GM21723 (cell line): ENCODE measurements around the gene ZNF618.

Experiments used
- ATAC-seq: cut with Tn5 transposase; IDR thresholded peaks from one replicate; pipeline ENCODE4 v1.9.1; 2021; ENCODE audit warnings: mild to moderate bottlenecking, moderate library complexity; ENCODE audit not compliant: unreplicated experiment

Gene ZNF618

DNA sequence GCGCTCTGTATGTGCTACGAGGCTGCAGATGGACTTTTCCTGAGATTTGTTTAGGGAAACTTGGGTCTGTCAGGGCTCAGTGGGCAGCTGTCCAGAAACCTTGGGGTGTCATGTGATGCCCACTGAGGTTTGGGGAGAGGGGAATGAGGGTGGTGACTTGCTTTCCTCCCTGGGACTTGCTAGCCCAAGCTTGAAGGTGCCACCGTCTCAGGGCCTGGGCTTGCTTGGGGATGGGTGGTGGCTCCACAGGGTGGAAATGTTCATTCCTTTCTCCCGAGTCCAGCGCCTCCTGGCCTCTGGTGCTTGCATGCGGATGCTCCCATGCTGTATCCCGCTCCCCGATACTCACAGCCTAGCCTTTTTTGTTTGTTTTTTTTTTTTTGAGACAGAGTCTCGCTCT is 33.3 kb downstream of the ZNF618 start:
- ATAC-seq, result no peak

DNA sequence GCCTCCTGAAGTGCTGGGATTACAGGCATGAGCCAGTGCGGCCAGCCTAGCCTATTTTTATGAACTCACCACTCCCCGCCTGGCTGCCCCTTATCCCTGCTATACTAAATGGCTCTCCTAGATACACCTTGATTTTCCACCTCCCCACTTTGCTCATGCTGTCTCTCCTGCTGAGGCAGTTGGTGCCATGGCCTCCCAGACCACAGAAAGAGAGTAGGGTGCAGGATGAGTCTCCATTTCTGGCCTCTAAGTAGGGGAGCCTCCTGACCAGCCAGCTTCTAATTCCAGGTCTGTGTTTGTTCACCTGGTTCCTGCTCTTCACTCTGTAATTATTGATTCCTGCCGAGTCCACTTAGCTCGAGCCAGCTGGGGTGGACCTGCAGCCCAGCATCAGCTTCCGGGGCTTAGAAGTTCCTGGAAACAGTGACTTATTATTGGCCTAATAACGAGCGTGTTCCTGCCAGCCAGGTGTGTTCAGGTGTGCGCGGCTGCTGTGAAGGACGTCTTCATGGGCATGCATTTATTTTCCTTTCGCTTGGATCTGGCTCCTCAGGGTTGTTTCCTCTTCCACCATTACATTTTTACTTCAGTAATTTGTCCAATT is 34.0 kb downstream of the ZNF618 start:
- no peak for ATAC-seq

DNA sequence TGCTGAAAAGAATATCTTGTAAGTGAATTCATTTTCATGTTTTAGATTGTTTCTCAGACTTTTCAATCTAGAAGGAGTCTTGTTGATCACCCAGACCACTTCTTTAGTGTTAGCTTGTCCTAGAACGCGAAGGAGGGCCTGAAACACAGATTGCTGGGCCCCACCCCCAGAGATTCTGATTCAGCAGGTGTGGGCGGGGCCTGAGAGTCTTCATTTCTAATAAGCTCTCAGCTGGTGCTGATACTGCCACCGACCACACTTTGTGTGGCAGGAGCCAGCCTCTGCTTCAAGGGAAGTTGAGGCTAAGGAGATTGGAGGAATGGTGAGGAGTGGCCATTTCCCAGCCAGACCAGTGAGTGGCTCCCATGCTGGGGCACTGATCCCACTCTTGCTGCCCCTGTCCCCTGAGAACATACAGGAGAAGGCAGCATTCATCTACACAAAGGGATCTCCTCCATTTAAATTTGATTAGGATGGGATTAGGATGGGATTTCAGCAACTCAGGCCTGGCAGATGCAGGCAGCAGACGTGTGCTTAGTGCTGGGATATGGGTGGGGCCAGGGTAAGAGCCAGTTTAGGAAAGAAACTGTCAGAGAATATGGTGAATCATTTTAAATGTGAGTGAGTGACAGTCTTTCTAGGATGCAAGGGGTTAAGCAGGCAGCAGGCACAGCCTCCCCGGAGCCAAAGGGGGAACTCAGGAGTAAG is 35.9 kb downstream of the ZNF618 start:
- no peak for ATAC-seq

DNA sequence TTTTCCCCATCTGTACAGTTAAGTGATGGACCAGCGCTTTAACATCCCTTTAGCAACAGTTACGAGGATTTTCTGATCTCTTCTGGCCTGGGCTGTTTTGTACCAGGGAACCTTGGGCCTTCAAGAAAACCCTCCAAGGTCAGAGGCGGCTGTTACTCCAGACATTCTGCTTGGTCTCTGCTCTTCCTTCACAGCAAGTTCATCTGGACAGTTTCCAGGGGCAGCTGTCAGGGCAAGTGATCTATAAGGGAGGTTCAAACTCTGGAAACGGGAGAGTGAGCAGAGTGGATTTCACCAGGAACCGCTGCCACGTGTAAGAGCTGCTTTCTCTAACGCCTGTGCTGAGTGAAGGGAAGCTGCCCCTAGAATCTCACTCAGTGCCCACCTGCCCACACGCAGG is 36.7 kb downstream of the ZNF618 start:
- ATAC-seq, result no peak

DNA sequence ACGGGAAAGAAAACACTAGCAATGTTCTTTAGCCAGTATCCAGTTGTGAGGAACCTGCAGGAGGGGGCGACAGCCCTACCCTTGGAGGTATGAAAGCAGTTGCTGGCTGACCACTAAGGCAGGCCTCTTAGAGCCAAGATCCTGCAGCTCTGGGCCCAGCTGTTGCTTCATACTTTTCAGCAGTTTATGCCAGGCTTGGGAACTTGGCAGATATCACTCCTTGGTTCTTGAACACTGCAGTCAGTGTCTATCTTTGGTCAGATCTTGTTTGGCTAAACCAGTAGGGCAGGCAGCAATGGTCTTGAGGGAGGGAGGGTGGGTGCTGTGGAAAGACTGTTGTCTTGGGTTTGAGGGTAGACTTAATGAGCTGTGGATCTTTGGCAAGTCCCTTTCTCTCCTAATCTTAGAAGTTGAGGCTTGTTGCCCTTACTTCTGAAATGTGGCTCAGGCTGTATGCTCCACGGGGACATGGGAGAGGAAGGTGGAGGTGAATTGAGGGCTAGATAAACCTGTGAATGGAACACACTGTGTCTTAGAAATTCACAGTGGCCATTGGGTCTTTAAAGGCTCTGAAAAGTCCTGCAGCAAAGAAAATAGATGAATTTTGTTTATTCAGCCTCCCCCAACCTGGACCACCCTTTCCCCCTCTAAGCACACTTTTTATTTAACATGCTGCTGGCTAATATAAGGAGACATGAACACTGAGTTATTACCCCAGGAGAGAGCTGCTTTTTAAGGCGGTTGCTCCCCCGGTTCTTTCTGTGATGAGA is 37.5 kb downstream of the ZNF618 start:
- no peak for ATAC-seq

DNA sequence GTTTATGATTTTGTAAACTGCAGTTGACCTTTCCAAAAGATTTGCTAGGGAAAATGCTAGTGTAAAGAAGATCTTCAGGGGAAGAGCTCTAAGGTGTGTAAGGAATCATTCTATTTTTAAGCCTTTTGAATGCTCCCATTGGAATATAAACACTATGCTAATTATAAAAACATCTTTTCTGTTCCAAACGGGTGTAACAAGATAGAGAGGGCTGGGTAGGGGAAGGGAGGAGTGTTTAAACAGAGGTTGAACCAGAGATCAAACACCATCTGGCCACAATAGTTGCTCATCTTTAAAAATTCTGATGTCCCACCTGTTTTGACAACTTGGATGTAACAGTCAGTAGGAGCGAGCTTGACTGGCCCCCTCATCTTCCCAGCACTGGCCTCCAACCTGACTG is 38.4 kb downstream of the ZNF618 start:
- no peak for ATAC-seq

DNA sequence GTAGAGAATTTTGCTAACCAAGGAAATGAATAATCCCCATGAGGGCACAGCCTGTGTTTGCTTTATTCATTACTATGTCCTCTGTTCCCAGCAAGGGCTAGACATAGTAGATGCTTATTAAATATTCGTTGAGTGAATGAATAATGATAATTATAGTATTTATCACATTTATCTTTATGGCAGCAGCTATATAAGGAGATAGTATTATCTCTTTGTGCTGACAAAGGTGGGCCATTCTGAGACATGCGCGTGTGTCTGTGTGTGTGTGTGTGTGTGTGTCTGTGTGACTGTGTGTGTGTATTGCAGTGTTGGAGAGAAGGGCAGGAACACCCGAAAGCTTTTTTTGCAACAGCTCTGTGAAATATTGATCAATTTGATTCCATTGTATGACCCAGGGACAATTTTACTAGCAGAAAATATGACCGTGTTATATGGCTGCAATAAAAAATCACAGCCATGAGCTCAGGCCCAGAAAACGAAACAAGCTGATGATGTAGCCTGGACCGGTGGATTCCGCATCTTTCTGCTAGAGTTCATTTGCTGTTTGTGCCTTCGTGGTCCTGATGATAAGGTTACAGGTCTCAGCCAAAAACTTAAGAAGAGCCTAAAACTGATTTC is 39.8 kb downstream of the ZNF618 start:
- no peak for ATAC-seq

DNA sequence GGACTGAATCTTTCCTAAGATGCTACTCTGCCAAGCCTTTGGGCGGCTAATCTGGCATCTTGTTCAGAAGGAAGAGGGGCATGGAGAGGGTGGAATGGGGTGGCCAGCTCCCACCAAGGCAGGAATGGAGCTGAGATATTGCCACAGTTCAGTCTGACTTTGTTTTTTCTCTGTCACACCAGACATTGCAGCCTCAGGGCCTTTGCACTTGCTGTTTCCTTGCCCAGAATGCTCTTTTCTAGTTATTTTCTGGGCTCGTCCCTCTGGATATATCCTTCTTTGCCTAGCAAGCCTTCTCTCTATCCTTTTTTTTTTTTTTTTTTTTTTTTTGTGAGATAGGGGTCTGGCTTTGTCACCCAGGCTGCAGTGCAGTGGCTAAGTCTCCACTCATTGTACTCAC is 40.8 kb downstream of the ZNF618 start:
- ATAC-seq, result no peak

DNA sequence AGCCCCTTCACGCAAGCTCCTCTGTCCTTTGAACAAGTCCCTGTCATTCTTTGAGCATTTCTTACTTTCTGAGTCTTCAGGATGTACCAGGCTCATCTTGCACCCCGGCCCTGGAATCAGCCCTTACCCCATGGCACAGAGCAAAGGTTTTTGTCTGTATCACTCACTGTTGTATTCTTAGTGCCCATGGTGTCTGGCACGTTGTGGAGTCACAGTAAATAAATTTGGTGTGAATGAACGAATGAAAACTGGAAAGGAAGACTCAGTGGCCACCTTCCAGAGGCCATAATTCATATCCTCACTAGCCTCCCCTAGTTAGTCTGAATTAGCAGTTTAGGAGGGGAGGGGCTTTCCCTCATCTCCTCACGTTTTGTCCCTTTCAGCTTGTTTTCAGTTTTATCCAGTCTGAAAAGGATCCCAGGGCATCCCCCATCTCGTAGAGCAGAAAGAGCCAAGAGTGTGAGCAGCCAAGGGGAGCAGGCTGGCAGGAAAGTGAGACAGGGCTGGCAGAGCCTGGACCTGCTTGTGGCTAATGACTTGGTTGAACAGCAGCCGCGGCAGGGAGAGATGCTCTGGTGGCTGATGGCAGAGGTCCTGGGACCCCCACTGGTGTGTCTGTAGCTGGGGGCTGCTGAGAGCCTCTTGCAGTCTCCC is 42.7 kb downstream of the ZNF618 start:
- no peak for ATAC-seq

DNA sequence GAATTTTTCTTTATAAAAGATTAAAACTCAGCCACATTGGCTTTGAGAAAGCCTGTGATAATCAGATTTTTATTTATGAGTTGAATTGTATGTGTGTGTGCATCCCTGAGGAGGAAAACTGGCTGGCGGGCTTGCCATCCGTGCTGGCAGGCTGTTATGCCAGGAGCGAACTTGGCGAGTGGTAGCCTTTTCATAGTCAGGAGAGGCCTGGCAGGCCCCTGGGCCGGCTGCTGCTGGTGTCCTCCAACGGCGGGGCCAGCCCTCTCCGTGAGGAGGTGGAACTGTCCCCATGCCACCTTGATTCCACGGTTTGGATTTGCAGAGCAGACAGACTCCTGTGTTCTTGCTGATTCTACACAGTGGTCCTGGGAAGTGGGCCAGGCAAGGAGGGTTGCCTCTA is 43.3 kb downstream of the ZNF618 start:
- no peak for ATAC-seq

DNA sequence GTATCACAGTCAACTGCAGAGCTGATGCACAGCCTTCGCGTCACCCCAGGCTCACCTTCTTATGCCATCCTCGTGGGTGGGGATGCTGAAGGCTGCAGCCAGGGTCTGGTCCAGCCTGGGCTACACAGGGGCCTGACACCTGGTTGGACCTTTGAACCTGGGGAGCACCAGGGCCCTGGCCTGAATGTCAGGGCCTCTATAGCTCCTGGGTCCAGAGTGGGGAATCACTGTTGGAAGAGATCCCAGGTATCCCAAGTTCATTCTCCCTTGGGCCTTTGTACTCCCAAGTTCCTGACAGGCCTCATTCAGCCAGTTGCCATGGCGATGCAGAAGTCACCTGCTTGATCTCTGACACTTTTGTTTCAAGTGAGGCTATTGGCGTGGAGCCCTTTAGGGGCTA is 43.8 kb downstream of the ZNF618 start:
- ATAC-seq, result no peak

DNA sequence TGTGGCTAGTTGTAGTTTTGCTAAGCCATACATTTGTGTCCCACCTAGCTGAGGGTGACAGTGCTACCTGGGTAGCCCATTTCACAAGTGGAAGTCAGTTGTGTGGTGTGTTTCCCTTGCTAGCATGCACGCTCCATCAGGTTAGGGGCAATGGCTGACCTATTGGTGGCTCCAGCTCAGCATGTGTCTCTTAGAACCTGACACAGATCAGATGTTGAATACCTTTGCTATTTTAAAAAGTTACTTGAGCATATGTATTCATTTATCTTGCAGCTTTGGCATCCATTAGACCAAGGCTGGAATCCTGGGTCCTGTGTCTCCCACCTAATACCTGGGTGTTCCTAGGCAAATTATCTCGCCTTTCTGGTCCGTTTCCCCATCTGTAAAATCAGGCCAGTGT is 44.8 kb downstream of the ZNF618 start:
- no peak for ATAC-seq

DNA sequence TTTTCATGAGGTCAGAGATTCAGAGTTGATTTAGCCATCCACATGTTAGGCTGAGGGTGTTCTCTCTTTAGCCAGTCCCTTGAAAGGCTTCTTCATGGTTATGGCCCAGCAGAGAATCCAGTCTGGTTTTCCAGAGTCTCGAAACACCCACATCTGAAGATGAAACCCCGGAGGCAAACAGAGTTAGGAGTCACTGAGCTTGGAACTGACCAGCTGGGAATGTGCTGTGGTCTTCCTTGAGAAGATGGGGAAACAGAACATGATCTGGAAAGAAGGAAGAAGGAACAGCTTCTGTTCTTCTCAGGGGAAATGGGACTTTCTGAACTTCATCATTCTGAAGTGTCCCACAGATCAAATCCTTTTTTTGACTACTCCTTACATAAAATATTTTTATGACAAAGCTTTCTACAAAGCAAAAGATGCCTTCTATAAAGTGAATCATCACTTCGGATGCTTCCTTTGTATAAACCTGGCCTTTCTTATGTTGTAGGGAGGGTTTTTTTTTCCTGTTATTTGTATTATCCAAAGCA is 45.4 kb downstream of the ZNF618 start:
- ATAC-seq, result no peak

DNA sequence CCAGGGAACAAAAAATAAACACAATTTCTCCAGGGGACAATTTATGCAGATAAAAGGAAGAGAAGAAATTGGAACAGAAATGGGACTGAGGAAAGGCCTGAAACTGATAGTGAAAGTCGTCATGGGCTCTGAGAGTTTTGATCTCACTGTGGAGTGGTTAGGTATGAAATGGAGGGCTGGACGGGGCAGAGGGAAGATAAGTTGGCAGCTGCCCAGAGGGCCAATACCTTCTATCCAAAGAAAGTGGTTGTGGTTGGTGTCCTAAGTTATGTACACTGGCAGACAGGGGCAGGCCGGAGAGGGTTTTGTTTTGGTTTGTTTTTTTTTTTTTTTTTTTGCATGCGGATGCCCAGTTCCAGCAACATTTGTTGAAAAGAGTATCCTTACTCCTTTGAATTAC is 46.1 kb downstream of the ZNF618 start:
- no peak for ATAC-seq

DNA sequence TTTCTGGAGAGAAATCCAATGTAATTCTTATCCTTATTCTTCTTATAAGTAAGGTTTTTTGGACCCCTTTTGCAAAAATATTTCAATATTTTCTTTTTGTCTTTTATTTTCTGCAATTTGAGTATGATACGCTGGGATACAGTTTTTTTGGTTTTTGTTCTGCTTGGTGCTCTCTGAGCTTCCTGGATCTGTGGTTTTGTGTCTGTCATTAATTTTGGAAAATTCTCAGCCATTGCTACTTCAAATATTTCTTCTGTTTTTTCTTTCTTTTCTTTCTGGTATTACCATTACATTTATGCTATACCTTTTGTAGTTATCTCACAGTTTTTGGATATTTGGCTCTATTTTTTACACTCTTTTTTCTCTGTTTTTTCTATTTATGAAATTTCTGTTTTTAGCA is 50.1 kb downstream of the ZNF618 start:
- ATAC-seq, result no peak

DNA sequence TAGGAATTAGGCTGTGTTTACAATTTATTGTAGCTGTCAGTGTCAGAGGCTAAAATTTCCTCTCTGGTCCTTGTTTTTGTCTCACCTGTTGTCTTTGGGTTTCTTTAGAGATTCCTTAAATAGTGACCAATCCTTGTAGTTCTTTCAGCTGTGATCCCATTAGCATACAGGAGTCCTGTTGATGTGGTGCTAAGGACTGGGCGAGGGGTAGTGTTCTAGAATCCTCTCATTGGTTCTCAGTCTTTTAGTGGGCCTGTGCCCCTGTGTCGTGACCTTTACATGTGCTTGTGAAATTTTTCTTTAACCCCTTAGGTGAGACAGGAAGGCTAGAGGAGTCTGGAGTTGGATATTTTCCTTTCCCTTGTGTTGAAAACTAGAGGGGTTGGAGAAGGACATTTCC is 51.2 kb downstream of the ZNF618 start:
- no peak for ATAC-seq

DNA sequence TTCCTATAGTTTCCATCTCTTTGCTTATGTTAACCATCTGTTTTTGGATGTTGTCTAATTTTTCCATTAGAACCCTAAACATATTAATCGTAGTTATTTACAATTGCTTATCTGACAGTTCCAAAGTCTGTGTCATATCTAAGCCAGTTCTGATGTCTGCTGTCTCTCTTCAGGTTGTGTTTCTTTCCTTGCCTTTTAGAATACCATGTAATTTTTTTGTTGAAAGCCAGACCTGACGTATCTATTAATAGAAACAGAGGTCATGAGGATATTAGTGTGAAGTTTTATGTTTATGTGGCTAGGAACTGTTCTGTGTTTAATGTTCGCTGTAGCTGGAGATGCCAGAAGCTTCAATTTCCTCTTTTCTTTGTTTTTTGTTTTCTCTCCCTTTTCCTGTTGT is 52.2 kb downstream of the ZNF618 start:
- no peak for ATAC-seq

DNA sequence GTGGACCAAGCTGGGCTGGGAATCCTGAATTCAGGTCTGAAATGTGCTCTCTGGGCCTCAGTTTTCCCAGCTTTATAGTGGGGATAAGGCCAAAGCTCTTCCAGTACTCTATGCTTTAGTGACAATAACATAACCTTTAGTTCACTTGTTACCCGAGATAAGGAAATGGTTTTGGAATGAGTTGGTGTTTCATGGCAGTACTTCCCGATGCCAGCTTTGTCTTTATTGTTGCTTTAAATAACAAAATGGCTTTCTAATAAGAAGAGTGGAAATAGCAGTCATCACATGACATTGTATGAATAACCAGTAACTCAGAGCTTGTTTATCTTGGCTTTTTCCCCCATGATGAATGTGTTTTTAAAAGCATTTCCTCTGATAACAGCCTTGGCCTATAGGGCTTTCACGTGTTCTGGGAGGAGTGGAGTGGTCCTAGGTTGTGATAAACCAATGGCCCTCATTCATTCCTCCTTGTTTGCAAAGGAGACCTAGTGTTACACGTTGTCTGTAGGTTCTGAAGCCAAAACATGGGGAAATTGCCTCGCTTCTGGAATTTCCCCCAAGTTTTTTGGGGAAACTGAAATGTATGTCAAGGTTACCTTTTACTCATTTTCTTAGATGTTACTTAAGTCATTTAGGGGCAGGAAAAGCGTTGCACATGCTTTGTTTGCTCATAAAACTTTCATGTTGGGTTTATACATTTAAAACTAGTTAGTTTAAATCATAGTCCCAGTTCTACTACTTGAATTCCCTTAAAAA is 53.7 kb downstream of the ZNF618 start:
- no peak for ATAC-seq

DNA sequence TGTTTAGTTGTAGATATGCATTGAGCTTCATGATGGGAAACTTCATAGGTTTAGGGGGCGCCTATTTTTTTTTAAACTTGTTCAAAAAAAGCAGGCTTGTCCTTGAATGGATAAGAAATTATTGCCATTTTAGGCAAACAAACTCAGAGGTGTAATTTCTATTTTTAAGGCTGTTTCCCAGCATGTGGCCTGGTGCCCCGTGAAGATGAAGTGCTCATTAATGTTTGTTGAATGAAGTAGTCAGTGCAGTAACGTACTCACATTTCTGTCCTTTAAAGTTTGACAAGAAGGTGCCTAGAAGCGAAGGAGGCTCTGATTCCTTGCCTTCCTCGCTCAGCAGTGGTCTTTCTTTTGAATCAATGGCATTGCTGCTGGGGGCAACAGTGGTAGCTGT is 54.3 kb downstream of the ZNF618 start:
- ATAC-seq, result no peak

DNA sequence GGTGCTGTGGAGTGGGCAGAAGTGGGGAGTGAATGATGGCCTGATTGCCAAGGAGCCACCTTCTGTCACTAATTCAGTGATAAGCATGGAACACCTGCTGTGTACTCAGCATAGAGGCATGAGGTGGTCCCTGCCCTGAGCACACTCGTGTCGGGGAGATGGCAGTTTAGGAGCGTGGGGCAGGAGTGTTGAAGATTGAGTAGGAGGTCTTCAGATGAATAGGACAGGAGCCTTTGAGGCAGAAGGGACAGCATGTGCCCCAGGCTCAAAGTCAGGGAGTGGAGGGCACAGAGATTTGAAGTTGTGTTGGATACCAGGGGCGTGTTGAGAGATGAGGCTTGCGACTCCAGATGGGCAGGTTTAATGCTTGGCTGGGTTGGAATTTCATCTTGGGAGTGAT is 55.0 kb downstream of the ZNF618 start:
- no peak for ATAC-seq
